GM12864 (cell line): ENCODE measurements around the gene ITGBL1.

Experiments
- DNase-seq: peaks from one replicate; pipeline ENCODE4 v3.0.0-alpha.2; 2011; ENCODE audit warnings: low read depth
- H3K4me3 ChIP-seq: 2 replicates; pipeline ENCODE4 v1.5.1; 2011; ENCODE audit warnings: mild to moderate bottlenecking, low read depth, low read length, control low read depth
- CTCF ChIP-seq: IDR thresholded peaks from 2 replicates; pipeline ENCODE4 v1.5.1; 2011; ENCODE audit warnings: low read depth, mild to moderate bottlenecking, moderate library complexity, low read length, control low read depth, inconsistent platforms; ENCODE audit errors: missing control alignments

The ITGBL1 gene

GRCh38 chr13:101631395-101631794 is 178.9 kb downstream of the ITGBL1 start:
- no peak for TF ChIP-seq CTCF
- no peak for DNase-seq
- H3K4me3 ChIP-seq, result no peak overlapping the region

GRCh38 chr13:101634142-101634541 is 181.7 kb downstream of the ITGBL1 start:
- no peak for DNase-seq
- no peak overlapping the region for H3K4me3 ChIP-seq

GRCh38 chr13:101639711-101640110 is 187.2 kb downstream of the ITGBL1 start:
- no peak for DNase-seq
- no peak overlapping the region for H3K4me3 ChIP-seq
- TF ChIP-seq CTCF, result no peak

More at GRCh38 chr13:101634142-101634541, 181.7 kb downstream of the ITGBL1 start:
- no peak for TF ChIP-seq CTCF

- no peak for DNase-seq
- no peak for TF ChIP-seq CTCF
- no peak overlapping the region for H3K4me3 ChIP-seq
Measured at GRCh38 chr13:101640788-101641400, 188.4 kb downstream of the ITGBL1 start.

- no peak for TF ChIP-seq CTCF
- H3K4me3 ChIP-seq, result no peak overlapping the region
- no peak for DNase-seq
Measured at GRCh38 chr13:101645871-101646270, 193.4 kb downstream of the ITGBL1 start.

- H3K4me3 ChIP-seq, result no peak overlapping the region
- TF ChIP-seq CTCF, result no peak
Measured at GRCh38 chr13:101647760-101648159, 195.3 kb downstream of the ITGBL1 start.

More at GRCh38 chr13:101647760-101648159, 195.3 kb downstream of the ITGBL1 start:
- no peak for DNase-seq
